GM06990 (cell line): ENCODE data around the gene SIAH2.

Experiments
- DNase-seq: peaks from one replicate; pipeline ENCODE4 v3.0.0-alpha.2; 2011; ENCODE audit not compliant: insufficient read length; ENCODE audit errors: extremely low read depth
- H3K27me3 ChIP-seq: replicated peaks from 2 replicates; pipeline ENCODE4 v1.6.0; 2011; ENCODE audit warnings: low read length; ENCODE audit not compliant: control insufficient read depth, insufficient read depth
- H3K36me3 ChIP-seq: 2 replicates; pipeline ENCODE4 v1.5.1; 2011; ENCODE audit warnings: low read length; ENCODE audit not compliant: control insufficient read depth, insufficient read depth
- H3K4me3 ChIP-seq: replicated peaks from 2 replicates; pipeline ENCODE4 v1.5.1; 2011; ENCODE audit warnings: low read depth, mild to moderate bottlenecking, control low read depth, low read length
- TF ChIP-seq, protein P1 (sequence below): IDR thresholded peaks from 2 replicates; pipeline ENCODE4 v1.5.1; 2011; ENCODE audit warnings: low read length, control low read depth, mild to moderate bottlenecking, inconsistent platforms; ENCODE audit not compliant: insufficient read depth, poor library complexity, severe bottlenecking

The SIAH2 gene

DNA sequence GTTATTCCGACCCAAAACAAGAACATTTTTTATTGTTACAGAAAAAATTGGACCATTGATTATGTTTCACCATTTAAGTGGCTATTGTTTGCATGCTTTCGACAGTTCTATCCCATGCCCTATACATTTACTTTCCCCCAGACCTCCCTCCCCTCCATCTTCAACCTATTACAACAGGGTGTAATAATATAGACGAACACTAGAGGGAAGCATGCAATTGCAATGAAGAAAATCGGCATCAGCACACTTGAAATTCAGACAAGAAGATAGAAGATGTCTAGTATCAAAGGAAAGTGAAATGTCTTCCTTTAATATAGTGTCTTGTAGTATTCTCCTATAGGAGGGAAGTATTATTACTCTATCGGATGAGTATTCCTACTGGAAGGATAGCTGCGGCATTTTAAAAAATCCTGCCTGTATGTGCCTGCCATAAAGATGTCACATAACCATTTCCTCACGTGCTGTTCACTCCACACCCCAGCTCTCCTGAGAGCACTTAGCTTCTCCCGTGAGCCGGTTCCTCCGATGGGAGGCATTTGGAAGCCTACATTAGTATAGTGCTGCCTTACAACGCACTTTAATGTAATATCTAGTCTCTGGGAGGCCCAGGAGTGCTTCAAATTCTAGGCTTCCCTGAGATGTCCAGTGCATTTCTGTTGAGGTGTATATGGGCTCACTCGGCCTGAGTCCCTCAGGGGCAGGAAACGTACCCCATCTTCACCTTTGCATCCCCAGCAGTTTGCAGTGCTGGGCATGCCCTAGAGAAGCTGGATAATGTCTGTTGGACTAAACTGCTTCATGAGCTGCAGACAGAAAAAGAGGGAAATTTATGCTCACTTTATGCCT lies 41.5 kb downstream of the SIAH2 start:
- no peak for DNase-seq
- no peaks in the 10 kb centered on the region for H3K36me3 ChIP-seq
- H3K27me3 ChIP-seq: no peaks in the 10 kb centered on the region
- H3K4me3 ChIP-seq: no peak overlapping the region
- TF ChIP-seq, protein P1, sequence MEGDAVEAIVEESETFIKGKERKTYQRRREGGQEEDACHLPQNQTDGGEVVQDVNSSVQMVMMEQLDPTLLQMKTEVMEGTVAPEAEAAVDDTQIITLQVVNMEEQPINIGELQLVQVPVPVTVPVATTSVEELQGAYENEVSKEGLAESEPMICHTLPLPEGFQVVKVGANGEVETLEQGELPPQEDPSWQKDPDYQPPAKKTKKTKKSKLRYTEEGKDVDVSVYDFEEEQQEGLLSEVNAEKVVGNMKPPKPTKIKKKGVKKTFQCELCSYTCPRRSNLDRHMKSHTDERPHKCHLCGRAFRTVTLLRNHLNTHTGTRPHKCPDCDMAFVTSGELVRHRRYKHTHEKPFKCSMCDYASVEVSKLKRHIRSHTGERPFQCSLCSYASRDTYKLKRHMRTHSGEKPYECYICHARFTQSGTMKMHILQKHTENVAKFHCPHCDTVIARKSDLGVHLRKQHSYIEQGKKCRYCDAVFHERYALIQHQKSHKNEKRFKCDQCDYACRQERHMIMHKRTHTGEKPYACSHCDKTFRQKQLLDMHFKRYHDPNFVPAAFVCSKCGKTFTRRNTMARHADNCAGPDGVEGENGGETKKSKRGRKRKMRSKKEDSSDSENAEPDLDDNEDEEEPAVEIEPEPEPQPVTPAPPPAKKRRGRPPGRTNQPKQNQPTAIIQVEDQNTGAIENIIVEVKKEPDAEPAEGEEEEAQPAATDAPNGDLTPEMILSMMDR: peak; percentile 66

DNA sequence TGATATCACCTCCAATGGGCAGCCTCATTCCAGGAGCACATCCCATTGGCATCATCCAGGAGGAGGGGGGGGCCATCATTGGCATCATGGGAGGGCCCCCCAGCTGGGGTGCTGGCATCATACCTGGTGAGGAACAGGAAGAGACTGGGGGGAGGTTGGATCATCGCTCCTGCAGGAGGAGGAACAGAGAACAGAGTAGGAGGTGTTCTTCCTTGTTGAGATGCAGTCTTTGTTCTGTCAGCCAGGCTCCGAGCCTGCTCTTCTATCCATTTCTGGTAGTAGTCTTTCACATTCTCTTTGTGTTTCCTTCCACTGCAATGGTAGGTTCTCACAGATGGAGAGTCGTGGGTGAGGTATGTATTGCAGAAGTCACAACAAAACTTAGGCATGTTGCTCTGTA lies 42.5 kb downstream of the SIAH2 start:
- no peaks in the 10 kb centered on the region for H3K36me3 ChIP-seq
- no peak overlapping the region for H3K4me3 ChIP-seq
- H3K27me3 ChIP-seq: no peaks in the 10 kb centered on the region
- TF ChIP-seq, protein P1: no peak
- no peak for DNase-seq

- no peak for DNase-seq
- Histone ChIP-seq H3K36me3 (no peaks in the 10 kb centered on the region), H3K4me3 (no peak overlapping the region), H3K27me3 (no peaks in the 10 kb centered on the region)
- TF ChIP-seq, protein P1: no peak
Observed at GRCh38 chr3:150710097-150710496, 52.9 kb downstream of the SIAH2 start.

GRCh38 chr3:150703756-150704344 lies 59.1 kb downstream of the SIAH2 start, which contains the start of gene ERICH6:
ERICH6 (minus strand) TSS chr3:150703920; CDS start chr3:150703898, 22 bp downstream.
- TF ChIP-seq, protein P1: no peak
- DNase-seq: peak; percentile 93
- H3K36me3 ChIP-seq: no peaks in the 10 kb centered on the region
- no peaks in the 10 kb centered on the region for H3K27me3 ChIP-seq
- H3K4me3 ChIP-seq: peak within 1 kb of the TSS; percentile 71

- DNase-seq: peak; percentile 56
- TF ChIP-seq, protein P1: no peak
- Histone ChIP-seq H3K36me3 (no peaks in the 10 kb centered on the region), H3K27me3 (no peaks in the 10 kb centered on the region), H3K4me3 (peak overlapping the region; percentile 71)
Observed at GRCh38 chr3:150703299-150703755, 59.6 kb downstream of the SIAH2 start.
